HCT116 (cell line): ENCODE data around the gene PDCD6IP. TPM values are rescaled to one million over a fixed set of nuclear protein-coding genes. Genes with fewer than 3 reads are reported as not detected.

ENCODE experiments used
- ATAC-seq: fragments of 200-7000 bp; cut with Tn5 transposase; 2 replicates; pipeline ENCODE4 v1.9.1; 2020; ENCODE audit warnings: mild to moderate bottlenecking, moderate library complexity
- BruUV-seq: library from RNA; stranded (reverse); fragments of 400-500 nt; replicated peaks from 2 replicates; lab custom pipeline; 2021; lab: Mats Ljungman, UMichigan
- CTCF ChIA-PET: fragments of 300-600 bp; sonication (Branson Sonifier 250); formaldehyde crosslinking; loops from one replicate; lab custom pipeline; 2021; ENCODE audit warnings: antibody characterized with exemption; lab: Charles Lee
- POLR2A ChIA-PET: fragments of 300-600, 350-600 bp; sonication (Branson Sonifier 250); formaldehyde crosslinking; loops from one replicate; lab custom pipeline; 2021; ENCODE audit warnings: antibody characterized with exemption; lab: Charles Lee
- RAD21 ChIA-PET, 2 experiments: fragments of 300-600 bp; sonication (Branson Sonifier 250); formaldehyde crosslinking; loops; one replicate each; lab custom pipeline; 2023; ENCODE audit warnings: low total read pairs in 2 of 2; ENCODE audit not compliant: uncharacterized antibody in 2 of 2, unreplicated experiment in 2 of 2, low non-redundant PET in 1 of 2; lab: Charles Lee
- DNase-seq: peaks from one replicate; pipeline ENCODE4 v3.0.0-alpha.2; 2010; ENCODE audit warnings: low read depth, low spot score
- H2AFZ ChIP-seq: fragments of 200-600 bp; shearing (Covaris generic), sonication (generic); 2 replicates; pipeline ENCODE4 v1.6.1; 2017; ENCODE audit warnings: low read depth, mixed run types, mixed read lengths, antibody characterized with exemption, low read length; ENCODE audit not compliant: poor library complexity, severe bottlenecking
- H3K27ac ChIP-seq: 2 replicates; pipeline ENCODE4 v1.5.1; 2012; ENCODE audit warnings: low read depth, low read length
- H3K27me3 ChIP-seq: fragments of 200-600 bp; sonication (generic); 2 replicates; pipeline ENCODE4 v1.6.1; 2016; ENCODE audit warnings: mixed run types, low read length, mixed read lengths; ENCODE audit not compliant: insufficient read depth
- H3K36me3 ChIP-seq, 2 experiments: fragments of 200-500 bp in 1 of 2; fragments of 200-600 bp in 1 of 2; sonication (Bioruptor generic) in 1 of 2; sonication (generic) in 1 of 2; 2 replicates each; pipeline versions ENCODE4 v1.5.1 to v1.6.1; 2014 to 2016; ENCODE audit warnings: low read length in 2 of 2, inconsistent platforms in 1 of 2, mixed read lengths in 1 of 2, mixed run types in 1 of 2; ENCODE audit not compliant: insufficient read depth in 2 of 2, control insufficient read depth in 1 of 2
- H3K4me1 ChIP-seq, 2 experiments: fragments of 200-600 bp in 1 of 2; sonication (generic) in 1 of 2; 2 replicates each; pipeline versions ENCODE4 v1.5.1 to v1.6.1; 2012 to 2017; ENCODE audit warnings: low read length in 2 of 2, inconsistent platforms in 1 of 2, mild to moderate bottlenecking in 1 of 2, mixed read lengths in 1 of 2, mixed run types in 1 of 2, moderate library complexity in 1 of 2; ENCODE audit not compliant: insufficient read depth in 2 of 2, control insufficient read depth in 1 of 2
- H3K4me2 ChIP-seq: fragments of 200-600 bp; sonication (generic); 2 replicates; pipeline ENCODE4 v1.6.1; 2017; ENCODE audit warnings: mixed run types, low read length, mixed read lengths
- H3K4me3 ChIP-seq, 2 experiments: fragments of 200-600 bp in 1 of 2; sonication (generic) in 1 of 2; replicated peaks in 1 of 2; 2 replicates each; pipeline ENCODE4 v1.5.1; 2011 to 2016; ENCODE audit warnings: low read length in 2 of 2, control low read depth in 1 of 2, low read depth in 1 of 2, mild to moderate bottlenecking in 1 of 2, mixed read lengths in 1 of 2, mixed run types in 1 of 2
- H3K79me2 ChIP-seq: fragments of 200-600 bp; sonication (generic); 2 replicates; pipeline ENCODE4 v1.6.1; 2017; ENCODE audit warnings: mild to moderate bottlenecking, mixed run types, low read length, moderate library complexity, mixed read lengths; ENCODE audit not compliant: insufficient read depth
- H3K9ac ChIP-seq: fragments of 200-600 bp; sonication (generic); 2 replicates; pipeline ENCODE4 v1.6.1; 2016; ENCODE audit warnings: low read length, mixed read lengths
- H3K9me2 ChIP-seq: fragments of 200-600 bp; sonication (generic), shearing (Covaris generic); 2 replicates; pipeline ENCODE4 v1.6.1; 2017; ENCODE audit warnings: mixed run types, mild to moderate bottlenecking, moderate library complexity; ENCODE audit not compliant: insufficient read depth
- H3K9me3 ChIP-seq, 2 experiments: fragments of 200-500 bp in 1 of 2; fragments of 200-600 bp in 1 of 2; sonication (Bioruptor generic) in 1 of 2; sonication (generic) in 1 of 2; 2 replicates each; pipeline ENCODE4 v1.6.1; 2014 to 2017; ENCODE audit warnings: low read length in 2 of 2, mixed read lengths in 2 of 2, inconsistent platforms in 1 of 2, low read depth in 1 of 2, mild to moderate bottlenecking in 1 of 2, mixed run types in 1 of 2, moderate library complexity in 1 of 2; ENCODE audit not compliant: control insufficient read depth in 1 of 2, insufficient read depth in 1 of 2
- H4K20me1 ChIP-seq: fragments of 200-600 bp; sonication (generic), shearing (Covaris generic); 2 replicates; pipeline ENCODE4 v1.6.1; 2017; ENCODE audit warnings: mixed run types, mild to moderate bottlenecking, moderate library complexity; ENCODE audit not compliant: insufficient read depth
- CBX3 ChIP-seq: IDR thresholded peaks from 2 replicates; pipeline ENCODE4 v1.6.1; 2012; ENCODE audit warnings: low read depth
- EZH2phosphoT487 ChIP-seq: fragments of 200-600 bp; IDR thresholded peaks from 2 replicates; pipeline ENCODE4 v1.6.1; 2018; ENCODE audit warnings: antibody characterized with exemption, borderline replicate concordance
- FOSL1 ChIP-seq: IDR thresholded peaks from 2 replicates; pipeline ENCODE4 v1.6.1; 2012; ENCODE audit warnings: low read depth
- JUND ChIP-seq: IDR thresholded peaks from 2 replicates; pipeline ENCODE4 v1.6.1; 2012
- POLR2A ChIP-seq: IDR thresholded peaks from 2 replicates; pipeline ENCODE4 v1.7.0; 2011; ENCODE audit warnings: borderline replicate concordance; ENCODE audit not compliant: insufficient read depth, insufficient read length; ENCODE audit errors: extremely low read depth
- POLR2AphosphoS5 ChIP-seq: IDR thresholded peaks from 2 replicates; pipeline ENCODE4 v1.6.1; 2011; ENCODE audit warnings: mild to moderate bottlenecking, low read depth, low read length, moderate library complexity
- RAD21 ChIP-seq: IDR thresholded peaks from 2 replicates; pipeline ENCODE4 v1.6.1; 2012; ENCODE audit warnings: low read depth, mild to moderate bottlenecking
- SRF ChIP-seq: IDR thresholded peaks from 2 replicates; pipeline ENCODE4 v1.6.1; 2012; ENCODE audit warnings: low read depth
- TCF7L2 ChIP-seq: IDR thresholded peaks from 2 replicates; pipeline ENCODE4 v1.7.0; 2011; ENCODE audit warnings: borderline replicate concordance, inconsistent platforms; ENCODE audit not compliant: insufficient read depth, insufficient read length; ENCODE audit errors: extremely low read depth
- YY1 ChIP-seq: IDR thresholded peaks from 2 replicates; pipeline ENCODE4 v1.6.1; 2011; ENCODE audit warnings: low read length, low read depth, moderate library complexity, mild to moderate bottlenecking; ENCODE audit not compliant: insufficient replicate concordance; ENCODE audit errors: extremely low read depth
- ZNF274 ChIP-seq: fragments of 200-500 bp; sonication (Bioruptor generic); IDR thresholded peaks from 2 replicates; pipeline ENCODE4 v1.6.1; 2014; ENCODE audit warnings: mild to moderate bottlenecking, low read depth, low read length, inconsistent platforms
- intact Hi-C: fragments of 100-400 bp; cut with micrococcal nuclease; formaldehyde crosslinking; loops from 2 replicates; pipeline ENCODE4 v1.10.0; 2022
- total RNA-seq: library from RNA; stranded (reverse); gene quantifications from one replicate; pipeline ENCODE4 v1.2.1, GENCODE V29; 2021; ENCODE audit not compliant: unreplicated experiment
- TF ChIP-seq, protein P1 (sequence below), 3 experiments: fragments of 200-600 bp in 1 of 3; sonication (generic) in 1 of 3; IDR thresholded peaks in 2 of 3; conservative IDR thresholded peaks in 1 of 3; 2 replicates each; pipeline ENCODE4 v1.5.1; 2012 to 2017; ENCODE audit warnings: low read depth in 2 of 3, low read length in 2 of 3, antibody characterized with exemption in 1 of 3, borderline replicate concordance in 1 of 3, control low read depth in 1 of 3, mild to moderate bottlenecking in 1 of 3, mixed read lengths in 1 of 3, mixed run types in 1 of 3, moderate library complexity in 1 of 3; ENCODE audit not compliant: insufficient read depth in 1 of 3
- TF ChIP-seq, protein P2 (sequence below): IDR thresholded peaks from 2 replicates; pipeline ENCODE4 v1.6.1; 2012
- TF ChIP-seq, protein P3 (sequence below): IDR thresholded peaks from 2 replicates; pipeline ENCODE4 v1.6.1; 2011; ENCODE audit warnings: mild to moderate bottlenecking, low read length, moderate library complexity; ENCODE audit not compliant: insufficient replicate concordance; ENCODE audit errors: extremely low read depth

The PDCD6IP gene
- total RNA-seq, 1 experiment from 2014 or later: 241 TPM

DNA sequence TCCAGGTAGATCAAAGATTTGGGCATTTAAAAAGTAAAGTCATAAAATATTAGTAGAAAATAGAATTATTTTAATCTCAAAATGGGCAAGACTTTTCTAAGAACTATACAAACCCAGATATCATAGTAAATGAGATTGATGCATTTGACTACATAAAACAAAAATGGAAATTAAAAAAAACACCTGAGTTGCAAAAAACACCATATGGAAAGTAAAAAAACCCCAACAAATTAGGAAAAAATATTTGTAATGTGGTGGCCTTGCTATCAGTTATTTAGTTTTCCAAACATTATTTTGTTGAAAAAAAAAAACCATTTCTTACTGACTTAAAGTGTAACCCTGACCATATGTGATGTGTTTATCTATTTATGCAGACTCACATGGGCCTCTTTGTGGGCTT lies 97.2 kb downstream of the PDCD6IP start:
- no peaks in the 10 kb centered on the region; the same call in 1 of the 2 replicates for H3K27me3 ChIP-seq
- DNase-seq (no peak), ATAC-seq (no peak)
- RAD21 ChIA-PET: no interaction called here
- POLR2A ChIA-PET: no interaction called here
- no peak overlapping the region for H3K4me3 ChIP-seq
- H3K27ac ChIP-seq: no peak overlapping the region
- no peak overlapping the region for H2AFZ ChIP-seq
- no peak overlapping the region for H3K9ac ChIP-seq
- H3K79me2 ChIP-seq: no peaks in the 10 kb centered on the region
- H3K9me3 ChIP-seq: no peaks in the 10 kb centered on the region
- intact Hi-C loops: no loop called here
- H3K4me1 ChIP-seq: no peaks in the 10 kb centered on the region
- CTCF ChIA-PET: no interaction called here
- no peaks in the 10 kb centered on the region for H4K20me1 ChIP-seq
- no peak for TF ChIP-seq TCF7L2
- TF ChIP-seq, protein P1, sequence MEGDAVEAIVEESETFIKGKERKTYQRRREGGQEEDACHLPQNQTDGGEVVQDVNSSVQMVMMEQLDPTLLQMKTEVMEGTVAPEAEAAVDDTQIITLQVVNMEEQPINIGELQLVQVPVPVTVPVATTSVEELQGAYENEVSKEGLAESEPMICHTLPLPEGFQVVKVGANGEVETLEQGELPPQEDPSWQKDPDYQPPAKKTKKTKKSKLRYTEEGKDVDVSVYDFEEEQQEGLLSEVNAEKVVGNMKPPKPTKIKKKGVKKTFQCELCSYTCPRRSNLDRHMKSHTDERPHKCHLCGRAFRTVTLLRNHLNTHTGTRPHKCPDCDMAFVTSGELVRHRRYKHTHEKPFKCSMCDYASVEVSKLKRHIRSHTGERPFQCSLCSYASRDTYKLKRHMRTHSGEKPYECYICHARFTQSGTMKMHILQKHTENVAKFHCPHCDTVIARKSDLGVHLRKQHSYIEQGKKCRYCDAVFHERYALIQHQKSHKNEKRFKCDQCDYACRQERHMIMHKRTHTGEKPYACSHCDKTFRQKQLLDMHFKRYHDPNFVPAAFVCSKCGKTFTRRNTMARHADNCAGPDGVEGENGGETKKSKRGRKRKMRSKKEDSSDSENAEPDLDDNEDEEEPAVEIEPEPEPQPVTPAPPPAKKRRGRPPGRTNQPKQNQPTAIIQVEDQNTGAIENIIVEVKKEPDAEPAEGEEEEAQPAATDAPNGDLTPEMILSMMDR (IDR thresholded peaks at IDR 0.05 in 2 of 3, conservative IDR thresholded peaks at IDR 0.05 in 1 of 3; ENCODE audit: borderline replicate concordance in 1 of 3, insufficient read depth in 1 of 3, low read depth in 2 of 3, low read length in 2 of 3): no peak
- TF ChIP-seq FOSL1: no peak
- TF ChIP-seq YY1: no peak
- TF ChIP-seq, protein P2, sequence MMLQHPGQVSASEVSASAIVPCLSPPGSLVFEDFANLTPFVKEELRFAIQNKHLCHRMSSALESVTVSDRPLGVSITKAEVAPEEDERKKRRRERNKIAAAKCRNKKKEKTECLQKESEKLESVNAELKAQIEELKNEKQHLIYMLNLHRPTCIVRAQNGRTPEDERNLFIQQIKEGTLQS: no peak
- no peak for TF ChIP-seq EZH2phosphoT487
- TF ChIP-seq, protein P3, sequence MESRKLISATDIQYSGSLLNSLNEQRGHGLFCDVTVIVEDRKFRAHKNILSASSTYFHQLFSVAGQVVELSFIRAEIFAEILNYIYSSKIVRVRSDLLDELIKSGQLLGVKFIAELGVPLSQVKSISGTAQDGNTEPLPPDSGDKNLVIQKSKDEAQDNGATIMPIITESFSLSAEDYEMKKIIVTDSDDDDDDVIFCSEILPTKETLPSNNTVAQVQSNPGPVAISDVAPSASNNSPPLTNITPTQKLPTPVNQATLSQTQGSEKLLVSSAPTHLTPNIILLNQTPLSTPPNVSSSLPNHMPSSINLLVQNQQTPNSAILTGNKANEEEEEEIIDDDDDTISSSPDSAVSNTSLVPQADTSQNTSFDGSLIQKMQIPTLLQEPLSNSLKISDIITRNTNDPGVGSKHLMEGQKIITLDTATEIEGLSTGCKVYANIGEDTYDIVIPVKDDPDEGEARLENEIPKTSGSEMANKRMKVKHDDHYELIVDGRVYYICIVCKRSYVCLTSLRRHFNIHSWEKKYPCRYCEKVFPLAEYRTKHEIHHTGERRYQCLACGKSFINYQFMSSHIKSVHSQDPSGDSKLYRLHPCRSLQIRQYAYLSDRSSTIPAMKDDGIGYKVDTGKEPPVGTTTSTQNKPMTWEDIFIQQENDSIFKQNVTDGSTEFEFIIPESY: no peak
- no peak for TF ChIP-seq SRF
- TF ChIP-seq POLR2A: no peak
- TF ChIP-seq JUND: no peak
- TF ChIP-seq POLR2AphosphoS5: no peak
- TF ChIP-seq ZNF274: no peak
- no peak for TF ChIP-seq CBX3
- no peak for TF ChIP-seq RAD21
- H3K9me2 ChIP-seq: no peaks in the 10 kb centered on the region
- H3K4me2 ChIP-seq: no peak overlapping the region
- H3K36me3 ChIP-seq: no peaks in the 10 kb centered on the region
- BruUV-seq: no TSS peak
